Renal cortical epithelial cell (primary cell): Measurements from ENCODE around the gene OPA3. TPM values are rescaled to one million over a fixed set of nuclear protein-coding genes. Genes with fewer than 3 reads are reported as not detected.
A peak's percentile ranks its signal among the peaks of the same experiment; 100 is the strongest.

Experiments used
- DNase-seq: peaks from one replicate; pipeline ENCODE4 v3.0.0-alpha.2; 2011; ENCODE audit warnings: low read depth
- total RNA-seq: library from RNA; depleted of rRNA; stranded (reverse); fragments of >200 nt; gene quantifications from 2 replicates; pipeline ENCODE4 v1.2.3, GENCODE V29; 2014

The OPA3 gene
- total RNA-seq, 1 donor from 2014 or later, result 14.5 TPM

- no peak for DNase-seq
Measured at GRCh38 chr19:45567609-45568008, 17.0 kb downstream of the OPA3 start.

GRCh38 chr19:45564131-45564780 lies 20.3 kb downstream of the OPA3 start:
- no peak for DNase-seq

- DNase-seq, result no peak
Measured at GRCh38 chr19:45560686-45561085, 23.9 kb downstream of the OPA3 start.

- no peak for DNase-seq
Measured at GRCh38 chr19:45560038-45560437, 24.6 kb downstream of the OPA3 start.

GRCh38 chr19:45558399-45558878 lies 26.2 kb downstream of the OPA3 start:
- peak; percentile 33 for DNase-seq

GRCh38 chr19:45556835-45557234 lies 27.8 kb downstream of the OPA3 start:
- DNase-seq, result no peak

GRCh38 chr19:45554481-45554880 lies 30.1 kb downstream of the OPA3 start:
- DNase-seq, result peak; percentile 28

GRCh38 chr19:45553464-45553863 lies 31.1 kb downstream of the OPA3 start:
- DNase-seq, result no peak

GRCh38 chr19:45547965-45548609 lies 36.5 kb downstream of the OPA3 start:
- DNase-seq, result peak; percentile 77

- DNase-seq, result no peak
Measured at GRCh38 chr19:45547211-45547770, 37.3 kb downstream of the OPA3 start.

GRCh38 chr19:45542234-45542668 lies 42.4 kb downstream of the OPA3 start:
- no peak for DNase-seq

- DNase-seq, result no peak
Measured at GRCh38 chr19:45539459-45539858, 45.1 kb downstream of the OPA3 start.

GRCh38 chr19:45531349-45531748 lies 53.3 kb downstream of the OPA3 start:
- no peak for DNase-seq

- no peak for DNase-seq
Measured at GRCh38 chr19:45529420-45529785, 55.2 kb downstream of the OPA3 start.

GRCh38 chr19:45528744-45529419 lies 55.7 kb downstream of the OPA3 start:
- peak; percentile 21 for DNase-seq

- DNase-seq, result peak; percentile 43
Measured at GRCh38 chr19:45528149-45528743, 56.4 kb downstream of the OPA3 start.

GRCh38 chr19:45527731-45528130 lies 56.9 kb downstream of the OPA3 start:
- DNase-seq, result no peak

- no peak for DNase-seq
Measured at GRCh38 chr19:45526971-45527370, 57.6 kb downstream of the OPA3 start.

GRCh38 chr19:45526143-45526542 lies 58.5 kb downstream of the OPA3 start:
- peak; percentile 49 for DNase-seq

GRCh38 chr19:45524575-45525129 lies 60.0 kb downstream of the OPA3 start:
- DNase-seq, result no peak

- DNase-seq, result peak; percentile 80
Measured at GRCh38 chr19:45523642-45524256, 60.9 kb downstream of the OPA3 start.
